Measurements from ENCODE around the gene GLRX5.
A peak's percentile ranks its signal among the peaks of the same experiment; 100 is the strongest.

The GLRX5 gene

GRCh38 chr14:95536036-95536593, 1.3 kb downstream of the GLRX5 start:
- DNase-seq = no peak

GRCh38 chr14:95536671-95537070, 1.8 kb downstream of the GLRX5 start:
- no peak for DNase-seq

- DNase-seq = peak in 2 of 4 experiments; percentile 31 to 39
Measured at GRCh38 chr14:95537298-95538089, 2.6 kb downstream of the GLRX5 start.

- no peak for DNase-seq
Measured at GRCh38 chr14:95538801-95539509, 4.1 kb downstream of the GLRX5 start.

DNA sequence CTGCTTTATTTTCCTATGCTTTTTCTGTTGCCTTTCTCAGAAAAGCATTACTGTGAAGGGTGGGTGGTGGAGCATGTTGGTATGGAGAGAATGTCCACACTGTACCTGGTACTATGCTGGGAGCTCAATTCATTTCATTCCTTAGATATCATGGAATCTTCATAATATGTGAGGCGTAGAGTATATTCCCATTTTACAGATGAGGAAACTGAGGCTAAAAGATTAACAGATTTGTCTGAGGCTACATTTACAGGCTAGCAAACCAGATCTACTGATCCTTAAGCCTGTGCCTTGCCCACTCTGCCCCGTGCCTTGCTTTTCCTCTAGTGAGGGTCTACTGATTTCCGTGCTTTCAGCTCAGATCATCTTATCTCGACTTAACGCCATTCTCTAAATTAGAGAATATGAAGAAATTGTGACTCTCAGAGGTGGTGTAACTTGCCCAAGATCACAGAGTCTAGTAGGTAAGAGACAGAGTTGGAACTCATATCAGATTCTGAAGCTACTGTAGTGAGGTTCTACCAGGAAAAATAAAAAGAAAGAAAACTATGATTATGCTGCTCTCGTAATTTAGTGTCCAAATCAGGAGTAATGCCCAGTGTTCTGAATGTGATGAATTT, 5.5 kb downstream of the GLRX5 start:
- DNase-seq = no peak

DNA sequence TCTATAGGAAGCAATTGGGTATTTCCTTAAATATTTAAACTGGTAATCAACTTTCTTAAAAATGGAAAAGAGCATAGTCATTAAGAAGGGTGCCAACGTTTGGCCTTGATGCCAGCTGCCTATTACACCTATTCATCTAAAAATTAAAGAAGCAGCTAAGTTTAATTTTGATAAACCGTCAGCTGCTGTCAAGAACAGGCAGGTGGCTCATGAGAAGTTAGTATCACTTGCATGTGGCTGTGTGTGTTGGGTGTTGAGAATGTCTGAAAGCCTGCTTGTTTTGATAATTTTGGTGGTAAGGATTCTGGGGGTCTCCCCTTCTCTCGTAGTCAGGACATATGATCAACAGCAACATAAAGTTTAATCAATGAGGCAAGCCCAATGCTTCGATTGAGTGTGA, 6.5 kb downstream of the GLRX5 start:
- DNase-seq = no peak

DNA sequence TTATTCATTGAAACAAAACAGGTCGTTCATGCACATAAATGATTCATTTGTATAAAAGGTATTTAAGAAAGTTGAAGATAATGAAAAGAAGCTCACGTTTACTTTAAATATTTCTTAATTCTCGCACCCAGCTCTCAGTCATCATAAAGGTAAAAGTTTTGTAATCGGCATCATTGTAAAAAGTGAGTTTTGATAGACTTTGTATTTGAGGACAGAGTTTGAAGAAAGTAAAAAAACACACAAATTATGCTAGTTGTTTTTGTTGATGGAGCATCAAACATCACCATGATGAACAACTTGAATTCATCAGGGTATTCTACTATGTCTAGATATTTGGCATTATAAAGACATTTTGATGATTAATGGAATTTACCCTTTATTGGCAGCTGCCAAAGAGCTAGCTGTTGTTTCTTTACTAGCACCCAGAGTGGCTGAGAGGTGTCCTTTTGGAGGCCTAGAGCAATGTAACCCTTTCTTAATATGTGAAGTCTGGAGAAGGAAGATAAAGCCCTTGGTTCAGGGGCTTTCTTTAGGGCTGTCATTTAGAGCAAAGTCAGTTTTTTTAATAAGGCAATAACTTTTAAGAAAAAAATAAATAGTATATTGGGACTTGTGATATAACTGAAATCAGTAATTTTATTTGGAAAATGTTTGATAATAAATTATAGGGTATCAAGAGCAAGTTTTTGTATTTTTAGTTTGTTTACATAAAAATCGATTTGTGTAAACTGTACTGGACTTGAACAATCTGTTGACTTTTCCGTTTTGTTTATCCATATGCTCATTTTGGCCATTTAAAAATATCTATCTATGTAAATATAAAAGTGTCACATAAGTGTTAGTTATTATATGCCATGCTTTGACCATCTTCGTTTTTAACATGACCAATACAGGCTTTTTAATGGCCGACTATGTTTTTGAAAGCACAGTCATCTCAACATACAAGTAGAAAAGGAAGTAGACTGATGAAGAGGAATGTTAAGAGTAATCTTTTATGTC, 7.4 kb downstream of the GLRX5 start:
- DNase-seq = no peak

- DNase-seq = no peak
Measured at GRCh38 chr14:95543021-95543420, 8.2 kb downstream of the GLRX5 start.

- DNase-seq = no peak
Measured at GRCh38 chr14:95544588-95544987, 9.7 kb downstream of the GLRX5 start.

DNA sequence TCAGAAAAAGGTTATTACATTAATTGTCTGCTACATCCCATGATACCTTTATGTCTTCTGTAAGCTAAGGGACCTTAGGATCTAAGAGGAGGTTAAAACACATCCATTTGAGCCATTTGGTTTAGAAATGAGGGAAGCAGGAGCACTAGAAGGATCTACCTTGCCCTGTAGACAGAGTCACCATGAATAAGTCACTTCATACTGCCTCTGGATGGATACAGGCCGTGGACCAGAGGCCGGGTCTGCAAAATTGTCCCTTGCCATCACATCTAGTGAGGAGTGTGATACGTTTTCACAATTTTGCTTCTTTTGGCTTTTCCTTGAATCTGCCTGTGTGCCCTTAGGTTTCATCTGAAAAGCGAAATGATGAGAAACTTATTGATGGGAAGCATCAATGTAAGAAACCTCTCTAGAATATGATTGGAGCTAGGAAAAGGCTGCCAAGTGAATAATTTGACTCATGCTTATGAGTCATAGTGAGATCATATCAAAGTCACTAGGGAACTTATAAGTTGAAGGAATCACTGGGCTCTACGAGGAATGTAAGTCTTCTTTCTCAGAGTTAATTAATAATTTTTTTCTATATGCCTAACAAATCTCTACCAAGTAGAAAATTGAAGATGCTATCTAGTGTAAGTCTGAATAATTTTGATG, 10.8 kb downstream of the GLRX5 start:
- DNase-seq = peak in 2 of 4 experiments; percentile 58 to 64

GRCh38 chr14:95547272-95547625, 12.4 kb downstream of the GLRX5 start:
- no peak for DNase-seq

DNA sequence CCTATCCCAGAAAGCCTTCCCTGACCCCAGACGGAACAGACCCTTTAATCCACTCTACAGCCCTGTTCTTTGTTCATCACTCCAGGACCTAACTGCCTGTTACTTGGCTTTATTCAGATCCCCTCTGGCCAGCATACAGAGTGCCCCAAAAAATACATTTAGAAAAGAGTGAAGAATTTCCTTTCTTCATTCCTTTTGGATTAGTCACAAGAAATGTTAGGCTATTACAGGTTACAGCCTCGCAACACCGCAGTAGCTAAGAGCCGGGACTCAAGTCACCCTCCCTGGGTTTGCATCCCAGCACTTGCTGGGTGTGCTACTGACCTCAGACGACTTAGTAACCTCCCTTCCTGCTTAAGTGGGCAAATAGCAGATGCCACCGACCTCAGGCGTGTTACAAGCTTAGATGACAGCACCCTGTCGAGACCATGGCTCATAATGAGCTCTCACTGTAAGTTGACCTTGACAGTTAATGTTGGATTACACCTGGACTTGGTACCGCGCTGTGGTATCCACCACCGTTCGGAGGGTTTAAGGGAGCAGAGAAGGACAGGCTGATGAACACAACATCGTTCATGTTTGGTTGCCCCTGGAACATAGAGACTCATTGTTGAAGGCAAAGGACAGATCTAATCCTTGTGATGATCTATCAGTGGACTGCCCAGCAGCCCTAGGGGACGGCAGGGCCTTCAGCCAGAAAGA, 12.9 kb downstream of the GLRX5 start:
- no peak for DNase-seq

- no peak for DNase-seq
Measured at GRCh38 chr14:95548328-95548929, 13.6 kb downstream of the GLRX5 start.

GRCh38 chr14:95549656-95550585, 15.1 kb downstream of the GLRX5 start:
- no peak for DNase-seq

DNA sequence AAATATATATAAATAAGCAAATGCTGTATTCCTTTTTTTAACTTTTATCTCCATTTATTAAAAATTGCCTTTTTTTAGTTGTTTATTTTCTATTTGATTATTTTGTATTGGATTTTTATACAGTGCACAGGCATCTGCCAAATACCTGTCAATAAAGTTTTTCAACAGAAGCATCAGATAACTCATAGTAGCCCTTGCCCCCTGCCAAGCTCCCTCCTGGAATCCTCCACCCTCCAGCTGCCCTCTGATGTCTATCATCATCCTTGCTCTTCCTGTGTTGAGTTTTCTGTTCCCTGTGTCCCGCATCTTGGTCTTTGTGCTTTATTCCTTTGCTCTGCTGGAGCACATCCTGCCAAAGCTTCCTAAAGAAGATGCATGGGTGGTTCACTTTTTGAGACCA, 16.6 kb downstream of the GLRX5 start:
- DNase-seq = no peak

- no peak for DNase-seq
Measured at GRCh38 chr14:95553141-95553540, 18.3 kb downstream of the GLRX5 start.

- no peak for DNase-seq
Measured at GRCh38 chr14:95555053-95555452, 20.2 kb downstream of the GLRX5 start.

DNA sequence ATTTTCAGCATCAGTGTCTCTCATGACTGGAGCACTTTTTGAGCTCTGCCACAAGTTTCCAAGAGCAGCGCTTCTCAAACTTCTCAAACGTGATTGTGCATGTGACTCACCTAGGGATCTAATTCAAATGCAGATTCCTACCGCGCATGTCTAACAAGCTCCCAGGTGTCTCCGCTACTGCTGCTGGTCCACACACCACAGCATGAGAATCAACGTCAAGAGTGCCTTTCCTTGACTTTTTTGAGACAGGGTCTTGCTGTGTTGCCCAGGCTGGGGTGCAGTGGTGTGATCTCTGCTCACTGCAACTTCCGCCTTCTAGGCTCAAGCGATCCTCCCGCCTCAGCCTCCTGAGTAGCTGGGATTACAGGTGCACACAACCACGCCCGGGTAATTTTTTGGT, 22.4 kb downstream of the GLRX5 start:
- DNase-seq = no peak

- DNase-seq = no peak
Measured at GRCh38 chr14:95557832-95558231, 23.0 kb downstream of the GLRX5 start.

Data from suppressor macrophage (primary cell).